SU-DHL-6 (cell line): ENCODE measurements around the gene INSR.
"Not testable (repeated sequence)": the region's sequence is repeated elsewhere in the genome, so short reads cannot be mapped to it uniquely, and the experiment has no call there.

Experiments
- CTCF ChIP-seq: fragments of 200-600 bp; sonication (generic); IDR thresholded peaks from one replicate; pipeline ENCODE4 v1.5.1; 2017; ENCODE audit warnings: antibody characterized with exemption, mild to moderate bottlenecking, low read length, moderate library complexity; ENCODE audit not compliant: insufficient read depth, poor library complexity, severe bottlenecking
- EZH2phosphoT487 ChIP-seq: fragments of 200-600 bp; sonication (generic), shearing (Covaris generic); conservative IDR thresholded peaks from 2 replicates; pipeline ENCODE4 v1.6.1; 2018; ENCODE audit warnings: mild to moderate bottlenecking, antibody characterized with exemption, low read length, moderate library complexity, mixed read lengths

GRCh38 chr19:7209036-7209435, 85.2 kb downstream of the INSR start:
- not testable (repeated sequence) for TF ChIP-seq CTCF, EZH2phosphoT487
